Psoas muscle (tissue), 8 donors: ENCODE data around the gene GUF1. TPM values are rescaled to one million over a fixed set of nuclear protein-coding genes. Genes with fewer than 3 reads are reported as not detected.

ENCODE experiments used
- ATAC-seq, 4 donors: fragments of 200-7000 bp; cut with Tn5 transposase; one replicate each; pipeline ENCODE4 v1.9.1; 2020; ENCODE audit warnings: moderate library complexity in 3 of 4, mild to moderate bottlenecking in 2 of 4
- DNase-seq, 2 donors: peaks; one replicate each; pipeline ENCODE4 v3.0.0-alpha.2; 2020
- H3K27ac ChIP-seq: fragments of 200-600 bp; one replicate; pipeline ENCODE4 v1.8.0; 2022
- H3K27me3 ChIP-seq, 3 donors: fragments of 200-600 bp in 1 of 3; one replicate each; pipeline versions ENCODE4 v1.6.1 to v1.8.0; 2013 to 2022; ENCODE audit warnings: low read length in 2 of 3, mild to moderate bottlenecking in 2 of 3, moderate library complexity in 1 of 3; ENCODE audit not compliant: insufficient read depth in 3 of 3
- H3K36me3 ChIP-seq, 2 donors: fragments of 200-600 bp in 1 of 2; one replicate each; pipeline versions ENCODE4 v1.6.1 to v1.8.0; 2013 to 2022; ENCODE audit warnings: low read depth in 1 of 2, mild to moderate bottlenecking in 1 of 2, moderate library complexity in 1 of 2; ENCODE audit not compliant: insufficient read depth in 1 of 2
- H3K4me1 ChIP-seq: fragments of 200-600 bp; one replicate; pipeline ENCODE4 v1.8.0; 2022
- H3K4me3 ChIP-seq: fragments of 200-600 bp; one replicate; pipeline ENCODE4 v1.8.0; 2022; ENCODE audit warnings: mild to moderate bottlenecking
- H3K9me3 ChIP-seq: fragments of 200-600 bp; one replicate; pipeline ENCODE4 v1.8.0; 2022
- WGBS, 3 donors: extraction: QIAGEN DNeasy Blood & Tissue Kit; methylation state at CpG; one replicate each; pipeline versions ENCODE4 v1.1.6 to v1.1.7; 2013; 5-methylcytosine and 5-hydroxymethylcytosine counted together
- intact Hi-C, 2 donors: fragments of 100-400 bp; cut with DNase I; formaldehyde crosslinking; loops; one replicate each; pipeline versions ENCODE4 v1.11.0 to v1.14.2; 2022
- polyA plus RNA-seq, 3 donors: library from polyadenylated mRNA; stranded (reverse); fragments of 200-250 nt; gene quantifications; one replicate each; pipeline ENCODE4 v1.2.3, GENCODE V29; 2013
- total RNA-seq, 4 donors: library from RNA; stranded (reverse); fragmentation: NEBNext Ultra II Directional in 2 of 4; extraction: Animal tissue kit (Norgen Biotek cat#: 25700) in 2 of 4; gene quantifications; one replicate each; pipeline versions ENCODE4 v1.2.1 to v1.2.4, GENCODE V29; 2021 to 2023
- TF ChIP-seq, protein P1 (sequence below): fragments of 200-600 bp; IDR thresholded peaks from one replicate; pipeline ENCODE4 v1.8.0; 2022; ENCODE audit warnings: antibody characterized with exemption
- donor health status: healthy with polysubstance abuse.
- donor health status: DM: no; HTN: no; CAD: no; lungs with moderate emphysema.
- donor health status: Bipolar disorder and iron deficiency.
- donor health status: healthy.
- donor health status: DM: yes; HTN: yes; CAD: no.
- donor health status: DM: no; HTN: no; CAD: no.
- donor health status: DM: no; HTN: no; CAD: no.
- donor health status: DM: yes; HTN: yes; CAD: no.

Gene GUF1
- total and polyA plus RNA-seq, 7 donors = 17.6 to 39.8 (median 25.8) TPM

DNA sequence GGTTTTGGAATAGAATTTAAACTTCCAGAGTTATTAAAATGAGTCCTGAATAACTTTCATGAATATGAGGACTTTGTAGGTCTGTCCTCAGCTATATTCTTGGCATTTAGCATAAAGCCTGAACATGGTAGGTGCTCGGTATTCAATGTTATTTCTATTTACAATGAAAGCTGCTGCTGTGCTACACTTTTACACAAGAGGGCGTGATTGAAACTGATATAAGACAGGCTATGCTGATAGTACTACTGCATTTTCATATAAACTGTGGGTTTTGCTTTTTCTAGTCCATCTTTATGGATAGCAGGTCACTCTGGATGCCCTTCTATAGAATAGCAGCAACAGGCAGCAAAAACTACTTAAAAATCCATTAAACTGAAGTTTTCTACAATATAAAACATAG lies 60.4 kb downstream of the GUF1 start:
- intact Hi-C loops = no loop called here
- Histone ChIP-seq H3K27ac (no peak overlapping the region), H3K9me3 (no peaks in the 10 kb centered on the region), H3K4me3 (no peak overlapping the region), H3K27me3 (peaks cover 0 to 2% (median 0%) of the 10 kb centered on the region in 3 donors), H3K36me3 (no peaks in the 10 kb centered on the region), H3K4me1 (no peaks in the 10 kb centered on the region)
- TF ChIP-seq, protein P1, sequence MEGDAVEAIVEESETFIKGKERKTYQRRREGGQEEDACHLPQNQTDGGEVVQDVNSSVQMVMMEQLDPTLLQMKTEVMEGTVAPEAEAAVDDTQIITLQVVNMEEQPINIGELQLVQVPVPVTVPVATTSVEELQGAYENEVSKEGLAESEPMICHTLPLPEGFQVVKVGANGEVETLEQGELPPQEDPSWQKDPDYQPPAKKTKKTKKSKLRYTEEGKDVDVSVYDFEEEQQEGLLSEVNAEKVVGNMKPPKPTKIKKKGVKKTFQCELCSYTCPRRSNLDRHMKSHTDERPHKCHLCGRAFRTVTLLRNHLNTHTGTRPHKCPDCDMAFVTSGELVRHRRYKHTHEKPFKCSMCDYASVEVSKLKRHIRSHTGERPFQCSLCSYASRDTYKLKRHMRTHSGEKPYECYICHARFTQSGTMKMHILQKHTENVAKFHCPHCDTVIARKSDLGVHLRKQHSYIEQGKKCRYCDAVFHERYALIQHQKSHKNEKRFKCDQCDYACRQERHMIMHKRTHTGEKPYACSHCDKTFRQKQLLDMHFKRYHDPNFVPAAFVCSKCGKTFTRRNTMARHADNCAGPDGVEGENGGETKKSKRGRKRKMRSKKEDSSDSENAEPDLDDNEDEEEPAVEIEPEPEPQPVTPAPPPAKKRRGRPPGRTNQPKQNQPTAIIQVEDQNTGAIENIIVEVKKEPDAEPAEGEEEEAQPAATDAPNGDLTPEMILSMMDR = no peak
- WGBS, 3 donors = 46 to 71% (median 70%) methylated on average over 2 of the region's 2 CpGs
- ATAC-seq (no peak), DNase-seq (no peak)

- Histone ChIP-seq H3K36me3 (no peaks in the 10 kb centered on the region), H3K9me3 (no peaks in the 10 kb centered on the region), H3K4me3 (no peak overlapping the region), H3K27ac (no peak overlapping the region), H3K27me3 (peaks cover 0 to 2% (median 0%) of the 10 kb centered on the region in 3 donors), H3K4me1 (no peaks in the 10 kb centered on the region)
- ATAC-seq = no peak
- DNase-seq = no peak
- intact Hi-C loops = no loop called here
- TF ChIP-seq, protein P1 = no peak
- 80 to 84% (median 83%) methylated on average over 2 of the region's 2 CpGs for WGBS, 3 donors
Measured at GRCh38 chr4:44740201-44740600, 62.0 kb downstream of the GUF1 start.

Other genes with a start within 250 kb of the GUF1 start
- gene KCTD8, start 229.6 kb upstream of the GUF1 start, total RNA-seq = 1 to 10 TPM in 3 of 4 donors, under 1 TPM in 1; 0.56 to 2.3 (median 1.3) TPM
- under 1 TPM in 2 of 3 donors, not detected in 1; 0.68 to 0.71 TPM for gene KCTD8, start 229.6 kb upstream of the GUF1 start, polyA plus RNA-seq
- 10 to 100 TPM in 3 of 4 donors, 1 to 10 TPM in 1; 3.2 to 27.9 (median 18.6) TPM for gene YIPF7, start 26.8 kb upstream of the GUF1 start, total RNA-seq
- 1 to 10 TPM; 3.2 to 8.2 (median 5.0) TPM for gene YIPF7, start 26.8 kb upstream of the GUF1 start, polyA plus RNA-seq
- gene GNPDA2, start 48.1 kb downstream of the GUF1 start, total RNA-seq = 1 to 10 TPM; 6.1 to 8.6 (median 6.8) TPM
- 10 to 100 TPM in 1 of 3 donors, 1 to 10 TPM in 2; 4.6 to 18.9 (median 8.5) TPM for gene GNPDA2, start 48.1 kb downstream of the GUF1 start, polyA plus RNA-seq